ENCODE results near the gene DIPK1C.
A peak's percentile ranks its signal among the peaks of the same experiment; 100 is the strongest.
"Not testable (repeated sequence)": the region's sequence is repeated elsewhere in the genome, so short reads cannot be mapped to it uniquely, and the experiment has no call there.

DIPK1C gene

DNA sequence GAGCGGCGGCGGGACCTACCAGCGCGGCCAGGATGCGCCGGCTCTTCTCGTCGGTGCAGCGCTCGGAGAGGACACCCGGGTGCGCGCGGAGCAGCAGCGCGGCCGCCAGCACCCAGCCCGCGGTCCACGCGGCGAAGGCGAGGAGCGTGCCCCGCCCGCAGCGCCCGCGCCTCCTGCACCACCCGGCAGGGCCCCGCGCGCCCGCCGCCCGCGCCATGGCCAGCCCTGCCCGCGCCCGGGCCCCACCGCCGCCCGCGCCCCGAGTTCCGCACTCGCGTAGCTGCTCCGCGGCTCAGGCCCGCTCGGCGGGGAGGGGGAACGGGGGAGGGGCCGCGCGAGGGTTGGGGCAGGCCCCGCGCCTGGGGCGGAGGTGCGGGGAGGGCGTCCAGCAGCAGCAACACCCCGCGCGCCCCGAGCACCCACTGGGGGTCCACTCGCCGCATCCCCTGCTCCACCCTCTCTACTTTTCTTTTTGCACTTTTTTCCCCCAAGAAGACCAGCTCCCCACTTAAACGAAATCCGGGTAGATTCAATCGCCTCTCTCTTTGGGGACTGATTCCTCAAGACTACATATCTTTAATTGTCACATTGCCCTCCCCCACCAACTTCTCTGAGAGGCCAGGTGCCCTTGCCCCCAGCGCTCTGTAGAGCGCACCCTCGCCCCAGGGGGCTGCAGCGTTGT, at the start of gene DIPK1C:
TSS of gene DIPK1C (minus strand) at position 266 of the 682 bp plus-strand sequence. CDS start at position 217, 49 bp downstream.
- no peak for DNase-seq (ENCODE audit: low read depth)

DNA sequence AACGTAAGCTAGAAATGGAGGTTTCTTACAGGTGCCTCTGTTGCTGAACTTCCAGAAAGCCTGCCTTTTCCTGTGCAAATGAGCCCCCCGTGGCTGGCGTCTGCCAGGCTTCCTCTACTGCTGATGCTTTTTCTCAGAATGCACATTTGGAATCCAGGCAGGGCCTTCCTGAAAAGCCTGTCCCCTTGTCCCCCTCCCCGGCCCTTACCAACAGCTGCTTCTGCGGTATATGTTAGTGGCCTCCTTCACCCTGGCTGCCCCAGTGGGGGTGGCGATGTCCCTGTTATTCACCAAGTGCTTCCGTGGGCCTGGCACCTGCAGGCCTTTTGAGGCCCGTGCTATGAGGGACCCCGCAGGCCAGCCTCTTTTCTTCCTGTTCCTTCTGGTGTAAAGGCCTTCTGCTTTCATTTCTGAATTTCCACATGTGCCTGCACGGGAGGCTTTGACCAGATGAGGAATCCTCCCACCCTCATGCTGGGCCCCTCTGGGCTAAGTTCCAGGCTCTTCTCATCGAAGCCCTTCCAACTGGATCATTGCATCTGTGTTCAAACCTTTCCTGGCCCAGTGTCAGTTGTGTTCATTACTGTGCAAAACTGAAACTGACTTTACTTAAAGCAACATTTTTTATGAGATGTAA, 49.5 kb upstream of the DIPK1C start:
- DNase-seq (ENCODE audit: low read depth), result no peak

DNA sequence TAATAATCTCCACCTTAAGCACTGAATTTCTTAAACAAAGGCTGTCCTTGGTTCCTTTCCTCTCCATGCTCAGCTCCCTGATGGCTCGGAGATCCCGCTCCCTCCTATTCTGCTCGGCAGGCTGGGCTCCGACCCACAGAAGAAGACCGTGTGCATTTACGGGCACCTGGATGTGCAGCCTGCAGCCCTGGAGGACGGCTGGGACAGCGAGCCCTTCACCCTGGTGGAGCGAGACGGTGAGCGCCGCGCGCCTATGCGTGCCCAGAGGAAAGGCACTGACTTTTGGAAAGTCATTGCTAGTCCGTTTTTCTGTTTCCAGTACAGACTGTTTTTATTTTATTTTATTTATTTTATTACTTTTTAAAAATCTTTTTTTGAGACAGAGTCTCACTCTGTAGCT, 48.7 kb upstream of the DIPK1C start:
- DNase-seq (ENCODE audit: low read depth), result no peak

DNA sequence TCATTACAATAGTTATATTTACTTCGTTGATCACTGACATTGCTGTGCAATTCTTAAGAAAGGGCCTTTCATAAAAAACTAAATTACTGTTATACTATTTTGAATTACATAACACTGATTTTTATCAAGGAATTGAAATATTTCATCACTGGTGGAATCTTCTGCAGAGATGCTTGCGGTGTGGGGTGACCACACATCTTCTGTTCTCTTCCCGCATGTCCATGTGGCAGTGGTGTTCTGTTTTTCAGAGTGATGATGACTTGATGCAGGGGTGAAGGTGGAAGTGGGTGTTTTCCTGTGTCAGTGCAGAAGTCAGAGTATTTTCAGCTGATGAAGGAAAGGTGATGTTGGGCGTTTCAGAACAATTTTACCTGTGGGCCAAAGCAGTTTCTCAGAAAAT, 46.0 kb upstream of the DIPK1C start:
- DNase-seq (ENCODE audit: low read depth), result no peak

DNA sequence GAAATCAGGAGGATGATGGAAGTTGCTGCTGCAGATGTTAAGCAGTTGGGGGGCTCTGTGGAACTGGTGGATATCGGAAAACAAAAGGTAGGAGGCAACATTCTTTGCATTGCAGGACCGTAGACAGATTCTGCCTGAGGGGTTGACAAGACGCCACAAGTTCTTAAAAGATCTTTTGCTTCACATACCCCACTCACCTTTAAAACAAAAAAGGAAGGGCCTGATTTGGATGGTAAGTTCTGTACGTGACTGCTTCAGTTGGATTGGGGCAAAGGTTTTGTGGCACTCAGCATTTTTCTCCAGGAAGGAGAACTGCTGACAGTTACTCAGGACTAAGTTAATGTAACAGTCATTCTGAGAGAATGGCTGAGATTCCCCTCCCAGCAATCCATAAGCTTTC, 44.3 kb upstream of the DIPK1C start:
- no peak for DNase-seq (ENCODE audit: low read depth)

GRCh38 chr18:74500774-74501173, 43.7 kb upstream of the DIPK1C start:
- DNase-seq (ENCODE audit: low read depth), result not testable (repeated sequence)

DNA sequence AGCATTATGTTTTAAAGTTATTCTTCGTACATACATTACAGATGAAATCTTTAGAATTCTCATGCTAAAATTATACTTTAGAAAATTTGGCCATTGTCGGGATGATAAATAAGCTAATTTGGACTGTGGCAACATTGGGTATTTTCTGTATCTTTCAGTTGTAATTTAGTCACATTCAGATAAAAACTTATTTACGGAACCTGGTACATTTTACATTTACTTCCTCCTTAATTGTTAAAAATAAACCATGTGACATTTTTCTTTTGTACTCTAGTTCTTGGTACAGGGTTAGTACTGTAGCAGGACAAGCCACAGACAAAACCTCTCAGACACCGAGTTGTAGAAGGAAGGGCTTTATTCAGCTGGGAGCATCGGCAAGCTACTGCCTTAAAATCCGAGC, 43.3 kb upstream of the DIPK1C start:
- DNase-seq (ENCODE audit: low read depth), result no peak

GRCh38 chr18:74499633-74500032, 42.5 kb upstream of the DIPK1C start:
- no peak for DNase-seq (ENCODE audit: low read depth)

DNA sequence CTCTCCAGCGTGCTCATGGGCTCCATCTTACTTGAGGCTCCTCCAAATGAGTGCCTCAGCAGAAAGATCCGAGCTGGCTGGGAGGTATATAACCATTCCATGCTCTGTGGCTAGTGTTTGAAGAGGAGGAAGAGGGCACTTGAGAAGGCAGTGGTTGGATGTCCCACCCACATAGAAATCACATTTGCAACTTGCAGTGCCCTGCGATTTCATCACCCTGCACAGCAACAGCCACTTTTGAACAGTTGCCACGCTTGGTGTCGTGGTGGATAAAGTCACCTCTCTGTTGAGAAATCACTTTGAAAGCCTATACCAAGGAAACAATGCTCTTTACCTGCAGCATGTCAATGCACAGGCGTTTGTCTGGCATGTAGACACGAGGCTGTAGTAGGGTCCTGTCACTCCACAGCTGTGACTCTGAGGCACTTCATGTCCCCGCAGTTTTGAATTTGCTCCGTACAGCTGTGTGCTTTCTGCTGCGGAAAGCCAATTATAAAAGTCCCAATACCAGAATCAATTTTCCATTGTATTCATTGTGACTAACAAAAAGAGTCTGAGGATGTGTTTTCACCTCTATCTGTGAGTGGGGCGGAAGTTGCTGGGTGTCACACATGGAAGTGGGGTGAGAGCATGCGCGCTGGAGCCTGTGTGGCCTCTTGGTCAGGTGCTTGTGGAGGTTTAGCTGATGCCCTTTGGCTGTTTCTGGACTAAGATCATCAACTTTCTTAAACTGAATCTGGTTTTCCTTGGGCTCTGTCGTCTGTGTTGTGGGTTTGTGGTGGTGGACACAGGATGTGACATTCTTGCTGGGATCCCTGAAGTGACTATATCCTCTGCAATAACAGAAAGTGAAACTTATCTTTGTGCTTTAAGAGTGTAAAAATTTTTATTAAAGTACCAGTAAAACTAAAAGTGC, 41.9 kb upstream of the DIPK1C start:
- DNase-seq (ENCODE audit: low read depth), result no peak

GRCh38 chr18:74497778-74498177, 40.7 kb upstream of the DIPK1C start:
- no peak for DNase-seq (ENCODE audit: low read depth)

DNA sequence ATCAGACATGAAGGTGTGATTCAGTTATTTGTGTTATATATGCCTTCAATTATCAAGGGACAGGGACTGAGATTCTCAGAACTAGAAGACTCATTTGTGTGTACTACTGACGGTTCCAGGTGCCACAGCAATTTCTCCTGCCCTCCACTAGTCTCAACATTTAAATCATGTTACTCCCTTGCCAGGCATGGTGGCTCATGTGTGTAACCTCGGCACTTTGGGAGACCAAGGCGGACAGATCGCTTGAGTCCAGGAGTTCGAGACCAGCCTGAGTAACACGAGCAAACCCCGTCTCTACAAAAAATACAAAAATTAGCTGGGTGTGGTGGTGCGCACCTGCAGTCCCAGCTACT, 40.2 kb upstream of the DIPK1C start:
- no peak for DNase-seq (ENCODE audit: low read depth)

DNA sequence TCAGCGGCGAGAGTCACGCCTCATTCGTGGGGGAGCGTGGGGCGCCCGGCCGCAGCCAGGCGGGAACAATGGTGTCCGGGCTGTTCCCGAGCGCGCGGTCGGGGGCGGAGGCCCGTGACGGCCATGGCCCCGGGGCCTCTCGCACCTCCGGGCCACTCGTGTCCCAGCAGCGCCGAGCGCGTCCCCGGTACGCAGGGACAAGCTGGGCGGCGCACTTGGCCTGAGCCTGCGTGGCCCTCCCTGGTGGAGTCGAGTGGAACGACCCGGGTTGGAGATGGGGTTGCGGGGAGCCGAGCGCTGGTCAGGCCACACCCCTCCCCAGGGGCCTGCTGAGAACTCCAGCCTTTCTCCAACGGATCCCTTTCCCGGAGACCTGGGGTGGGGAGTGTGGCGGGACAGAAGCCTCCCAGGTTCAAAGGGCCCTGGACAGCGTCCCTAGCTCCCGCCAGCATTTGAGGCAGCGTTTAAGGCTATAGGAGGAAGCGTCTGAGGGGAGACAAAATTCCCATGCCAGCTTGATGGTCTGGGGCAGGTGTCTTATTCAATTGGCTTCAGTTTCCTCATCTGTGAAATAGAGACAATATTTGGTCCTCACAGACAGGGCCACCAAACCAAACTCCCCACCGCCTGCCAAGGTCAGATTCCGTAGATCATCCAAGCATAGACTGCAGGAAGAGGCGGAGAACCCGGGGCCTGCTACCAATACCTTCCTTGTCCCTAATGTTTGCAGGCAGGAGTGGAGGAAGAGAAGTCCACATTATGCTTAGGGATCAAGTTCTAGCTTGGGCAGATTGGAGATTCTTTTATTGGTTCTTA, 39.6 kb upstream of the DIPK1C start:
- DNase-seq (ENCODE audit: low read depth), result peak; percentile 13

DNA sequence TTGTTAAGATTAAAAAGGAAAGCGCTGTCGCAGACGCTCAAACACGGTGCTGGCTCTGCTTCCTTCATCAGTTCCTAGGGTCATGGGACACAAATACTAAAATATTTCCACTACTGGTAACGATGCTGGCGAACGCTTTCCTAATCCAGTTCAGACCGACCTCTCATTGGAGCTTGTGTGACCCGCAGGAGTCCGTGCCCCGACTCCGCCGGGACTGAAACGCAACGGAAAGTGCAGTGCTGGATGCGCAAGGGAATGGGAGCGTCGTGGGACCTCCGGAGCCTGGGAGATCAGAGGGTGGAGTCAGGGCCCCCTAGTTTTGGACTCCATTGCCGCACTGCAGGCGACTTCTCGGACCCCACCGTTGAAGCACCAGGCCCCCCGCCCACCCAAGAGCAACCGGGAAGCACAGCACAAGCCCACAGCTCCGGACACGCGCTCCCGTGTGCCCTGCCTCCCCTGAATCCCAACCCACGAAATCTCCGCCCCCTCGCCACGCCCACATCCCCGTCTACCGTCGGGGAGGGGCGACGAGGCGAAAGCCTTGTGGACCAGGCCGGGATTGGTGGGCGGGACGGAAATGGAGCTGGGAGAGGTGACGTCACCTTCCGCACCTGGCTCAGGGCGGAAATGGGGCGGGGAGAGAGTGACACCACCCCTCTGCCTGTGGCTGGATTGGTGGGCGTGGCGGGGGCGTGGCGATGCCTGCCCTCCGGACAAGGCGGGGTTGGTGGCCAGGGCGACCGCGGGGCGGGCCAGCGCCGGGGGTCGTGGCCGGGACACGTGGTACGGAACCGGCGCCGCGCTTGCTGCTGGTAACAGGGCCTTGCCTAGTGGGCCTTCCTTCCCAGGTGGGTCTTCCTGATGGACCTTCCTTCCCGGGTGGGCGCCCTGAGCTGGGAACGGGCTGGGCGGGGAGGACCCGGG, 38.7 kb upstream of the DIPK1C start, which contains the start of gene CNDP2:
TSS of gene CNDP2 (plus strand) at position 783 of the 927 bp plus-strand sequence. CDS start 3,611 bp downstream, outside the sequence.
- peak; percentile 87 for DNase-seq (ENCODE audit: low read depth)

GRCh38 chr18:74494514-74494913, 37.4 kb upstream of the DIPK1C start:
- no peak for DNase-seq (ENCODE audit: low read depth)

DNA sequence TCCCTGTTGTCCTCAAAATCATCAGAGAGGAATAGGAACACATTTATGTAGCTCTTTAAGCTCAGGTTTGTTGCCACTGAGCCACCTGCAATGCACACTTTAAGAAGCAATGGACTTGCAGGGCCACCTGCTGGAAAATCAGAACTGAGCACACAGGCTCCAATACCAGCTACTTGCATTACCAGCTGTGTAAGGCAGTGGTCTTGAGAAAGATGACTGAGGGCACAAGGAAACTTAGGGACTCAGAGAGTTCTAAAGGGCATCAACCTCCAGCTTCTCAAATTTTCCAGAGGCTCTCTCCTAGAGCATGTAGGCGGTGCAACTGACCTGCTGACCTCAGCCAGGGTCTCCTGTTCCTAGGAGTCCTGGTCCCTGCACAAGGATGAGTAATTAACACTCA, 36.6 kb upstream of the DIPK1C start:
- no peak for DNase-seq (ENCODE audit: low read depth)

DNA sequence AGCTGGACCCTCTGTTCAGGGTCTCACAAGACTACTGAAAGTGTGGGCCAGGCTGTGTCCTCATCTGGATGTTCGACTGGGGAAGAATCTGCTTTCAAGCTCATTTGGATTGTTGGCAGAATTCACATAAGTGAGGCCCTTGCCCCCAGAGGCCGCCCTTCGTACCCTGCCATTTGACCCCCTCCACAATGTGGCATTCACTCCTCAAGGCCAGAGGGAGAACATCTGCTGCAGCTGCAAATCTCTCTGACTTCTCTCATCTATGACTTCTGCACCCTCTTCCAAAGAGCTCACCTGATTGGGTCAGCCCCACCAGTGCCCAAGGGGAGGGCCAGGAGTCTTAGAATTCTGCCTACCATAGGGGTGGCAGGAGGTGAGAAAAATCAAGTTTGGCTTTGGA, 35.2 kb upstream of the DIPK1C start:
- no peak for DNase-seq (ENCODE audit: low read depth)

DNA sequence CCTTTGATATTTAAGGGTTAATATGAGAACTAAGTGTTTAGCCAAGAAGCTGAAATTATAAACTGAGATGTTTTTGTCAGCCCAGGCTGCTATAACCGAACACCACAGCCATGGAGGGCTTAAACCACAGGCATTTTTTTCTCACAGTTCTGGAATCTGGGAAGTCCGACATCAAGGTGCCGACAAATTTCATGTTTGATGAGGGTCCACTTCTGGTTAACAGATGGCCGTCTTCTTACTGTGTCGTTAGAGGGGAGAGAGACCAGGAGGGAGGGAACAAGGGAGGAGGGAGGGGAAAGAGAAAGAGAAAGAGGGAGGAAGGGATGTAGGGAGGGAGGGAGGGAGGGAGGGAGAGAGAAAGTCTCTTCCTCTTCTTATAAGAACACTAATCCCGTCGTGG, 32.6 kb upstream of the DIPK1C start:
- DNase-seq (ENCODE audit: low read depth), result peak; percentile 17

- DNase-seq (ENCODE audit: low read depth), result no peak
These were observed 31.8 kb upstream of the DIPK1C start for GRCh38 chr18:74488864-74489263.

DNA sequence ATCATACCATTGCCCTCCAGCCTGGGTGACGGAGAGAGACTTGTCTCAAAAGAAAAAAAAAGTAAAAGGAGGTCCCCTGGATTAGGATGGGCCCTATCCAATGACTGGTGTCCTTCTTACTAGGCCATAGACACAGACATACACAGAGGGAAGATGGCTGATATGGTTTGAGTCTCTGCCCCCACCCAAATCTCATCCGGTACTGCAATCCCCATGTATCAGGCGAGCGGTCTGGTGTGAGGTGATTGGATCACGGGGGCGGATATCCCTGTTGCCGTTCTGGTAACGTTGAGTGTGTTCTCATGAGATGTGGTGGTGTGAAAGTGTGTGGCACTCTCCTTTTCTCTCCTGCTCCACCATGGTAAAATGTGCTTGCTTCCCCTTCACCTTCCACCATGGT, 31.2 kb upstream of the DIPK1C start:
- DNase-seq (ENCODE audit: low read depth), result no peak

- DNase-seq (ENCODE audit: low read depth), result no peak
These were observed 29.2 kb upstream of the DIPK1C start for GRCh38 chr18:74486119-74486849.

All from GM04503 (cell line).